ENCODE data around the gene LORICRIN.
A peak's percentile ranks its signal among the peaks of the same experiment; 100 is the strongest.

The LORICRIN gene

GRCh38 chr1:153262070-153262366 lies 2.5 kb downstream of the LORICRIN start:
- ChIA-PET CTCF (interaction anchor here (0.7 to 1.8 kb wide), 3 partner anchors 16 to 33 kb away, joined by 3 to 5 read pairs (median 3); no protein-coding TSS in a partner anchor), POLR2A (no interaction called here)
- no peak for TF ChIP-seq CTBP1 (IDR thresholded peaks at IDR 0.05; ENCODE audit: borderline replicate concordance)
- TF ChIP-seq ELF4 (IDR thresholded peaks at IDR 0.05): no peak
- TF ChIP-seq L3MBTL2 (conservative IDR thresholded peaks at IDR 0.05): no peak
- no peak for TF ChIP-seq LEF1 (IDR thresholded peaks at IDR 0.05; ENCODE audit: borderline replicate concordance)
- TF ChIP-seq ZNF384 (IDR thresholded peaks at IDR 0.05): no peak
- TF ChIP-seq SUZ12 (IDR thresholded peaks at IDR 0.05): no peak
- TF ChIP-seq FOXA1 (IDR thresholded peaks at IDR 0.05): no peak
- TF ChIP-seq NFRKB (IDR thresholded peaks at IDR 0.05): no peak
- TF ChIP-seq FOXK2 (IDR thresholded peaks at IDR 0.05): no peak
- TF ChIP-seq ARNT (IDR thresholded peaks at IDR 0.05): no peak
- DNase-seq (ENCODE audit: extremely low spot score): no peak

- POLR2A ChIA-PET: no interaction called here
- TF ChIP-seq SP1 (IDR thresholded peaks at IDR 0.05) (no peak), NFRKB (IDR thresholded peaks at IDR 0.05) (no peak), FOXA1 (IDR thresholded peaks at IDR 0.05) (no peak), CTBP1 (IDR thresholded peaks at IDR 0.05; ENCODE audit: borderline replicate concordance) (no peak), TARDBP (IDR thresholded peaks at IDR 0.05) (no peak), SUZ12 (IDR thresholded peaks at IDR 0.05) (no peak), PKNOX1 (IDR thresholded peaks at IDR 0.05) (no peak), LEF1 (IDR thresholded peaks at IDR 0.05; ENCODE audit: borderline replicate concordance) (no peak), L3MBTL2 (conservative IDR thresholded peaks at IDR 0.05) (no peak), ARNT (IDR thresholded peaks at IDR 0.05) (no peak), FOXK2 (IDR thresholded peaks at IDR 0.05) (no peak), HDGF (IDR thresholded peaks at IDR 0.05; ENCODE audit: borderline replicate concordance) (no peak)
- no peak for DNase-seq (ENCODE audit: extremely low spot score)
- CTCF ChIA-PET: interaction anchor here (0.5 to 1.8 kb wide), 5 partner anchors 10 to 302 kb away, joined by 3 to 5 read pairs (median 3); no protein-coding TSS in a partner anchor
These were observed 3.1 kb downstream of the LORICRIN start for GRCh38 chr1:153262462-153263157.

GRCh38 chr1:153265457-153265856 lies 6.0 kb downstream of the LORICRIN start:
- no peak for TF ChIP-seq SUZ12 (IDR thresholded peaks at IDR 0.05)
- TF ChIP-seq LEF1 (IDR thresholded peaks at IDR 0.05; ENCODE audit: borderline replicate concordance): no peak
- TF ChIP-seq ELF4 (IDR thresholded peaks at IDR 0.05): no peak
- TF ChIP-seq PKNOX1 (IDR thresholded peaks at IDR 0.05): no peak
- no peak for TF ChIP-seq NFRKB (IDR thresholded peaks at IDR 0.05)
- no peak for TF ChIP-seq BHLHE40 (IDR thresholded peaks at IDR 0.05; ENCODE audit: borderline replicate concordance)
- no peak for TF ChIP-seq HDGF (IDR thresholded peaks at IDR 0.05; ENCODE audit: borderline replicate concordance)
- TF ChIP-seq TARDBP (IDR thresholded peaks at IDR 0.05): no peak
- no peak for TF ChIP-seq SP1 (IDR thresholded peaks at IDR 0.05)
- TF ChIP-seq L3MBTL2 (conservative IDR thresholded peaks at IDR 0.05): no peak
- no peak for TF ChIP-seq ARNT (IDR thresholded peaks at IDR 0.05)
- TF ChIP-seq FOXM1 (IDR thresholded peaks at IDR 0.05; ENCODE audit: borderline replicate concordance): no peak
- no peak for TF ChIP-seq FOXK2 (IDR thresholded peaks at IDR 0.05)
- no peak for TF ChIP-seq ZNF384 (IDR thresholded peaks at IDR 0.05)
- TF ChIP-seq CTBP1 (IDR thresholded peaks at IDR 0.05; ENCODE audit: borderline replicate concordance): no peak
- TF ChIP-seq FOXA1 (IDR thresholded peaks at IDR 0.05): no peak
- CTCF ChIA-PET: no interaction called here

GRCh38 chr1:153271711-153272110 lies 12.2 kb downstream of the LORICRIN start:
- CTCF ChIA-PET: no interaction called here

More at GRCh38 chr1:153265457-153265856, 6.0 kb downstream of the LORICRIN start:
- no peak for DNase-seq (ENCODE audit: extremely low spot score)
- POLR2A ChIA-PET: no interaction called here

GRCh38 chr1:153272186-153272585 lies 12.7 kb downstream of the LORICRIN start:
- POLR2A ChIA-PET: no interaction called here
- DNase-seq (ENCODE audit: extremely low spot score): no peak
- TF ChIP-seq ARNT (IDR thresholded peaks at IDR 0.05) (no peak), LEF1 (IDR thresholded peaks at IDR 0.05; ENCODE audit: borderline replicate concordance) (no peak), CTBP1 (IDR thresholded peaks at IDR 0.05; ENCODE audit: borderline replicate concordance) (no peak), SUZ12 (IDR thresholded peaks at IDR 0.05) (no peak), SP1 (IDR thresholded peaks at IDR 0.05) (no peak), NFRKB (IDR thresholded peaks at IDR 0.05) (no peak)
- CTCF ChIA-PET: no interaction called here

More at GRCh38 chr1:153271711-153272110, 12.2 kb downstream of the LORICRIN start:
- POLR2A ChIA-PET: no interaction called here
- DNase-seq (ENCODE audit: extremely low spot score): no peak
- TF ChIP-seq FOXA1 (IDR thresholded peaks at IDR 0.05): no peak
- TF ChIP-seq BHLHE40 (IDR thresholded peaks at IDR 0.05; ENCODE audit: borderline replicate concordance): no peak
- TF ChIP-seq CTBP1 (IDR thresholded peaks at IDR 0.05; ENCODE audit: borderline replicate concordance): no peak
- TF ChIP-seq ZNF384 (IDR thresholded peaks at IDR 0.05): no peak
- no peak for TF ChIP-seq SUZ12 (IDR thresholded peaks at IDR 0.05)
- TF ChIP-seq FOXK2 (IDR thresholded peaks at IDR 0.05): no peak

GRCh38 chr1:153277852-153278251 lies 18.4 kb downstream of the LORICRIN start:
- CTCF ChIA-PET: interaction anchor here (1.3 kb wide), 1 partner anchor 16 kb away, joined by 5 read pairs; no protein-coding TSS in a partner anchor
- TF ChIP-seq NFRKB (IDR thresholded peaks at IDR 0.05) (no peak), ZNF384 (IDR thresholded peaks at IDR 0.05) (no peak), SUZ12 (IDR thresholded peaks at IDR 0.05) (no peak), LEF1 (IDR thresholded peaks at IDR 0.05; ENCODE audit: borderline replicate concordance) (no peak), TARDBP (IDR thresholded peaks at IDR 0.05) (no peak), PKNOX1 (IDR thresholded peaks at IDR 0.05) (no peak), HDGF (IDR thresholded peaks at IDR 0.05; ENCODE audit: borderline replicate concordance) (no peak)
- POLR2A ChIA-PET: no interaction called here
- DNase-seq (ENCODE audit: extremely low spot score): peak; percentile 54
